Breast epithelium (tissue), 4 donors: ENCODE measurements around the gene KLF7. TPM values are rescaled to one million over a fixed set of nuclear protein-coding genes. Genes with fewer than 3 reads are reported as not detected.

Experiments
- DNase-seq, 2 donors: peaks; one replicate each; pipeline ENCODE4 v3.0.0-alpha.2; 2019; ENCODE audit warnings: low spot score in 2 of 2
- H3K27ac ChIP-seq, 2 donors: fragments of 200-600 bp; sonication (generic) in 1 of 2; one replicate each; pipeline ENCODE4 v1.5.1; 2016 to 2019; ENCODE audit warnings: mild to moderate bottlenecking in 1 of 2
- H3K27me3 ChIP-seq, 2 donors: fragments of 200-600 bp; sonication (generic) in 1 of 2; one replicate each; pipeline versions ENCODE4 v1.5.1 to v1.6.0; 2017 to 2019; ENCODE audit warnings: control low read depth in 1 of 2, mild to moderate bottlenecking in 1 of 2
- H3K36me3 ChIP-seq: fragments of 200-600 bp; one replicate; pipeline ENCODE4 v1.5.1; 2019
- H3K4me1 ChIP-seq, 2 donors: fragments of 200-600 bp; sonication (generic); one replicate each; pipeline ENCODE4 v1.5.1; 2016 to 2019; ENCODE audit warnings: control low read depth in 1 of 2
- H3K4me3 ChIP-seq, 3 donors: fragments of 200-600 bp; sonication (generic); 1 replicate in 2 of 3; 2 replicates in 1 of 3; pipeline ENCODE4 v1.5.1; 2016 to 2019; ENCODE audit warnings: mild to moderate bottlenecking in 3 of 3, moderate library complexity in 2 of 3
- H3K9me3 ChIP-seq, 2 donors: fragments of 200-600 bp; sonication (generic) in 1 of 2; one replicate each; pipeline ENCODE4 v1.5.1; 2016 to 2019; ENCODE audit warnings: control low read depth in 1 of 2
- CTCF ChIP-seq, 3 donors: fragments of 450-650 bp; IDR thresholded peaks; one replicate each; pipeline ENCODE4 v1.5.1; 2016 to 2017; ENCODE audit warnings: antibody characterized with exemption in 3 of 3, mild to moderate bottlenecking in 3 of 3, moderate library complexity in 3 of 3
- POLR2A ChIP-seq: fragments of 450-650 bp; IDR thresholded peaks from one replicate; pipeline ENCODE4 v1.6.1; 2016; ENCODE audit warnings: antibody characterized with exemption, mild to moderate bottlenecking, moderate library complexity
- POLR2AphosphoS5 ChIP-seq, 3 donors: sonication (generic); formaldehyde crosslinking; IDR thresholded peaks; one replicate each; pipeline ENCODE4 v1.6.1; 2017; ENCODE audit warnings: antibody characterized with exemption in 3 of 3
- intact Hi-C: fragments of 100-400 bp; cut with DNase I; formaldehyde crosslinking; loops from one replicate; pipeline ENCODE4 v1.15.1; 2023; ENCODE audit warnings: low total_unique reads
- total RNA-seq, 3 donors: library from RNA; depleted of rRNA; stranded (reverse); fragments of >200 nt; gene quantifications; one replicate each; pipeline ENCODE4 v1.1.0, GENCODE V29; 2016

The KLF7 gene
- total RNA-seq, 3 donors from 2014 or later, result 21.0 to 40.7 (median 37.3) TPM

GRCh38 chr2:207194028-207194427 lies 28.3 kb upstream of the KLF7 start:
- TF ChIP-seq POLR2AphosphoS5 (IDR thresholded peaks at IDR 0.05), result no peak
- no peak for TF ChIP-seq POLR2A
- no peak for TF ChIP-seq CTCF (IDR thresholded peaks at IDR 0.05)
- intact Hi-C loops, result no loop called here
- H3K9me3 ChIP-seq, result no peaks in the 10 kb centered on the region

GRCh38 chr2:207188626-207189419 lies 23.1 kb upstream of the KLF7 start:
- TF ChIP-seq POLR2A (no peak), POLR2AphosphoS5 (IDR thresholded peaks at IDR 0.05) (no peak), CTCF (IDR thresholded peaks at IDR 0.05) (no peak)
- no peak for DNase-seq
- H3K36me3 ChIP-seq, result no peaks in the 10 kb centered on the region

More at GRCh38 chr2:207194028-207194427, 28.3 kb upstream of the KLF7 start:
- DNase-seq, result no peak
- no peaks in the 10 kb centered on the region for H3K4me1 ChIP-seq
- H3K27me3 ChIP-seq, result no peaks in the 10 kb centered on the region
- H3K27ac ChIP-seq, result no peak overlapping the region
- no peak overlapping the region for H3K4me3 ChIP-seq
- H3K36me3 ChIP-seq, result no peaks in the 10 kb centered on the region

GRCh38 chr2:207185372-207185771 lies 19.6 kb upstream of the KLF7 start:
- intact Hi-C loops, result no loop called here
- no peaks in the 10 kb centered on the region for H3K4me1 ChIP-seq

More at GRCh38 chr2:207188626-207189419, 23.1 kb upstream of the KLF7 start:
- H3K27ac ChIP-seq, result no peak overlapping the region
- intact Hi-C loops, result loop anchor here (1.0 kb wide), 1 partner anchor 11 kb away; no protein-coding TSS in a partner anchor
- no peaks in the 10 kb centered on the region for H3K27me3 ChIP-seq
- H3K4me1 ChIP-seq, result no peaks in the 10 kb centered on the region
- H3K4me3 ChIP-seq, result no peak overlapping the region
- H3K9me3 ChIP-seq, result peaks cover 8% of the 10 kb centered on the region in 2 donors

GRCh38 chr2:207184768-207185167 lies 19.0 kb upstream of the KLF7 start:
- Histone ChIP-seq H3K27ac (no peak overlapping the region), H3K36me3 (no peaks in the 10 kb centered on the region), H3K9me3 (peaks cover 8% of the 10 kb centered on the region in 2 donors), H3K4me1 (no peaks in the 10 kb centered on the region), H3K4me3 (no peak overlapping the region), H3K27me3 (no peaks in the 10 kb centered on the region)
- no peak for DNase-seq
- TF ChIP-seq POLR2A (no peak), POLR2AphosphoS5 (IDR thresholded peaks at IDR 0.05) (no peak), CTCF (IDR thresholded peaks at IDR 0.05) (no peak)
- intact Hi-C loops, result no loop called here

More at GRCh38 chr2:207185372-207185771, 19.6 kb upstream of the KLF7 start:
- Histone ChIP-seq H3K27me3 (no peaks in the 10 kb centered on the region), H3K27ac (no peak overlapping the region), H3K4me3 (no peak overlapping the region), H3K36me3 (no peaks in the 10 kb centered on the region), H3K9me3 (peaks cover 8% of the 10 kb centered on the region in 2 donors)
- DNase-seq, result no peak
- no peak for TF ChIP-seq POLR2A
- TF ChIP-seq CTCF (IDR thresholded peaks at IDR 0.05), result no peak
- no peak for TF ChIP-seq POLR2AphosphoS5 (IDR thresholded peaks at IDR 0.05)

- Histone ChIP-seq H3K36me3 (no peaks in the 10 kb centered on the region), H3K4me1 (no peaks in the 10 kb centered on the region), H3K4me3 (no peak overlapping the region), H3K27me3 (no peaks in the 10 kb centered on the region), H3K9me3 (peaks cover 8% of the 10 kb centered on the region in 2 donors), H3K27ac (no peak overlapping the region)
- no peak for TF ChIP-seq POLR2AphosphoS5 (IDR thresholded peaks at IDR 0.05)
- TF ChIP-seq CTCF (IDR thresholded peaks at IDR 0.05), result no peak
- no peak for TF ChIP-seq POLR2A
- intact Hi-C loops, result no loop called here
- DNase-seq, result no peak
Measured at GRCh38 chr2:207184348-207184747, 18.6 kb upstream of the KLF7 start.
